ENCODE measurements around the gene ORC3.

The ORC3 gene

GRCh38 chr6:87700397-87701343, 110.7 kb downstream of the ORC3 start (continued):
- TF ChIP-seq ZSCAN5A (tag by site-specific recombination; IDR thresholded peaks at IDR 0.05) (no peak), ZNF341 (tag by site-specific recombination; IDR thresholded peaks at IDR 0.05; ENCODE audit: low read depth) (0 out of 2 replicates have a peak, but pooled peaks have one; percentile 9), KLF17 (tag by site-specific recombination; IDR thresholded peaks at IDR 0.05) (peak; percentile 82; the same call in 1 of the 2 replicates), ZNF114 (tag by site-specific recombination; IDR thresholded peaks at IDR 0.05) (no peak), BCL11A (tag by site-specific recombination; IDR thresholded peaks at IDR 0.05; ENCODE audit: low read depth) (no peak), MZF1 (tag by site-specific recombination; IDR thresholded peaks at IDR 0.05; ENCODE audit: borderline replicate concordance) (peak; percentile 37; the same call in 1 of the 2 replicates), KLF10 (tag by site-specific recombination; IDR thresholded peaks at IDR 0.05) (peak; percentile 56; the same call in 1 of the 2 replicates), ZNF639 (tag by site-specific recombination; IDR thresholded peaks at IDR 0.05) (peak; percentile 72; the same call in 1 of the 2 replicates), ZNF600 (tag by site-specific recombination; IDR thresholded peaks at IDR 0.05) (peak; percentile 74; the same call in 1 of the 2 replicates), MEIS1 (CRISPR knock-in tag; IDR thresholded peaks at IDR 0.05; ENCODE audit: borderline replicate concordance) (peak; percentile 87), TRIM28 (IDR thresholded peaks at IDR 0.05; ENCODE audit: borderline replicate concordance, low read length) (peak; percentile 86), SP2 (tag by site-specific recombination; IDR thresholded peaks at IDR 0.05) (peak; percentile 37), HIC1 (tag by site-specific recombination; IDR thresholded peaks at IDR 0.05) (peak; percentile 28; the same call in 1 of the 2 replicates), KLF8 (tag by site-specific recombination; IDR thresholded peaks at IDR 0.05) (peak; percentile 29), PRDM1 (tag by site-specific recombination; IDR thresholded peaks at IDR 0.05) (peak; percentile 88), ZNF664 (tag by site-specific recombination; IDR thresholded peaks at IDR 0.05) (no peak), ZNF629 (tag by site-specific recombination; IDR thresholded peaks at IDR 0.05) (peak; percentile 55), ZNF654 (tag by site-specific recombination; IDR thresholded peaks at IDR 0.05; ENCODE audit: low read depth) (peak; percentile 9; the same call in 1 of the 2 replicates), ZNF843 (tag by site-specific recombination; IDR thresholded peaks at IDR 0.05) (peak; percentile 64; the same call in 1 of the 2 replicates), ZNF239 (tag by site-specific recombination; IDR thresholded peaks at IDR 0.05) (no peak), ZNF335 (tag by site-specific recombination; conservative IDR thresholded peaks at IDR 0.05) (peak; percentile 68), ZNF510 (tag by site-specific recombination; IDR thresholded peaks at IDR 0.05; ENCODE audit: insufficient replicate concordance) (no peak)
